ENCODE data around the gene SNRK.

- TF ChIP-seq CTCF (IDR thresholded peaks at IDR 0.05; ENCODE audit: extremely low read depth in 1 of 2, insufficient read depth in 1 of 2, low read depth in 1 of 2, low read length in 2 of 2) (no peak), MYC (IDR thresholded peaks at IDR 0.05; ENCODE audit: low read depth, low read length) (no peak)
These were observed 17.7 kb upstream of the SNRK start for GRCh38 chr3:43268636-43269035.

All from endothelial cell of umbilical vein (primary cell).